Ammon's horn (tissue), 1 donor: Measurements from ENCODE around the gene MICALL2.

Source experiments
- DNase-seq: peaks from one replicate; pipeline ENCODE4 v3.0.0-alpha.2; 2016; ENCODE audit warnings: low spot score

MICALL2 gene

DNA sequence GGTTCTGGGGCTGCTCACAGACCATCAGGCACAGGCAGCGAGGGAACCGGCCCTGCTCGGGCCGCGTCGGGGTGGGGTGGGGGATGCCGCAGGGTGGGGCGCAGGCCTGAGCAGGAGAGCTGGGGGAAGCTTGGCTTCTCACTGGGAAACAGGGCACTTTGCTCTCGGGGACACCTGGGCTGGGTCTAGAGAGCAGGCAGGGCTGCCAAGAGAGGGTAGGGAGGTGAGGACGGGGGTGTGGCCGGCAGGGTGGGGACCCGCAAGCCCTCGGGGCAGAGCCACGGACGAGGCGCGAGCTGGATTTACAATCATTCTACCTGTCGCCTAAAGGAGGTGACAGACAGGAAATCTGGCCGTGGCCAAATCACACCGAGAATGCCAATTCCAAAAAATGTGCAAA, 33.9 kb upstream of the MICALL2 start:
- no peak for DNase-seq

DNA sequence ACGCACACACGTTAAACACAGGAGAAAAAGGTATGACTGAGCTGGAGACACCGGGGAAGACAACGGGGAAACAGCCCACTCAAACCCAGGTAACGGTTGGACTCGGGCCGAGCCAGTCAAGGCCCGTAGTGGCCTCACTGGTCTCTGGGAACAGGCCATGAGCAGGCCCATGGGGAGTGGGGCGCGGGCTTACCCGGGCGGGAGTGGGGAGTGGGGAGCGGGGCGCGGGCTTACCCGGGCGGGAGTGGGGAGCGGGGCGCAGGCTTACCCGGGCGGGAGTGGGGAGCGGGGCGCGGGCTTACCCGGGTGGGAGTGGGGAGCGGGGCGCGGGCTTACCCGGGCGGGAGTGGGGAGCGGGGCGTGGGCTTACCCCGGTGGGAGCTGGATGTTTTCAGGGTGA, 33.4 kb upstream of the MICALL2 start:
- DNase-seq = no peak

DNA sequence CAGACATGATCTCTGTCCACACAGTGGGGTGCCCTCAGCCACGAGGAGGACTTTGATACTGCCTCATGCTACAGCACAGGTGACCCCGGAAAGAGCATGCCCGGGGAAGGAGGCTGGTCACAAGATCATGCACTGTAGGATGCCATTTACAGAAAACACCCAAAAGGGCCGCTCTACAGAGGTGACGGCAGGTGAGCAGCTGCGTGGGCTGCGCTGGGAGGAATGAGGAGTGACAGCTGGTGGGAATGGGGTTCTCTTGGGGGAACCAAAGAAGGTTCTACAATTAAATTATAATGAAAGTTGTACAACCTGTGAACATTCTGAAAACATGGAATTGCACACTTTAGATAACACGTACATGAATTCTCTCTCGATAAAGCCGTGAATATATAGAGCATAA, 33.0 kb upstream of the MICALL2 start:
- no peak for DNase-seq

DNA sequence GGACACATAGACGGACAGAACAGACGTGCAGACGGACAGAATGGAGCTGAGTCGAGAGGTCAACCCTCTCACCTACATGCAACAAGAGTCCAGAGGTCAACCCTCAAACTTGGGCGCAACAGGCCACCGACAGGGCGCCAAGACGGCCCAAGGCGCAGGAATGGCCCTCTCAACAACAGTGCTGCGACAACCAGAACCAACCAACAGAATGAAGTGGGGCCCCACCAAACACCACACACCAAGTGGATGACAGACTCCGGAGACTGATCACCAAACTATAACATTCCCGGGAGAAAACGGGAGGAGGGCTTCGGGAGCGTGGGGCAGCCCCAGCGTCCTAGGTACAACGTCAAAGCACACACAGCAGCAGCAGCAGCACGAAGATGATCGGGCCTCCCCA, 31.6 kb upstream of the MICALL2 start:
- no peak for DNase-seq

DNA sequence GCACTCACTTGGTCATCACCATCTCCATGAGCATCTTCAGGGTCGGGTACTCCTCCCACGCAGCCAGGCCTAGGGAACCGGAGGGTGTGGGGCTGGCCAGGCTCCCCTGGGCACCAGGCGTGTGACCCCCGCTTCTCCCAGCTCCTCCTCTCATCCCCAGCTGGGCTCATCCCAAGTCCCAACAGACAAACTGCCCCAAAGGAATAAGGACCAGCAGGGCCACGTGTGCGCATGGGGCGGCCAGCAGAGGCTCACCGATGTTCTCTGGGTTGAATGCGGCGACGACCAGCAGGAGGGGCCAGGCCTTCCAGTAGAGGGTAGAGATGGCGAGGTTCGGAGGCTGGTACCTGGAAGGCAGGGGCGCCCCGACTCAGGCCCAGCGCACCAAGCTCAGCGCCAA, 30.1 kb upstream of the MICALL2 start:
- DNase-seq = no peak

DNA sequence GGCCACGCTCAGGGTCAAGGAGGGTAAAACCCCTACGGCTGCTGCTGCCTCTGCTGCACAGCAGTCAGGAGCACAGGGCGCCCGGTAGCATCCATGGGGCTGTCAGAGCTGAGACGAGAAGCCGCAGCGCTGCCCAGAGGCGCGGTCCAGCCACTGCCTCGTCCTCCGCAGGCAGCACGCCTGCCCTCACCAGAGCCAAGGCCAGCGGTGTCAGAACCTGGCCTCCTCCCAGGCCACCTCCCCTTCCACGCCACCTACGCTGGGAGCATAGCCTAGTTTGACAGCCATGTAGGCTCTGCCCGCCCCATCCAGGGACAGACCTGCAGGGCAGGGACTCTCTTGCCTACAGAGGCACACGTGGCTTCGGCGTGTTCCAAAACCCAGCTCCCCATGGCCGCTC, 28.7 kb upstream of the MICALL2 start:
- no peak for DNase-seq

DNA sequence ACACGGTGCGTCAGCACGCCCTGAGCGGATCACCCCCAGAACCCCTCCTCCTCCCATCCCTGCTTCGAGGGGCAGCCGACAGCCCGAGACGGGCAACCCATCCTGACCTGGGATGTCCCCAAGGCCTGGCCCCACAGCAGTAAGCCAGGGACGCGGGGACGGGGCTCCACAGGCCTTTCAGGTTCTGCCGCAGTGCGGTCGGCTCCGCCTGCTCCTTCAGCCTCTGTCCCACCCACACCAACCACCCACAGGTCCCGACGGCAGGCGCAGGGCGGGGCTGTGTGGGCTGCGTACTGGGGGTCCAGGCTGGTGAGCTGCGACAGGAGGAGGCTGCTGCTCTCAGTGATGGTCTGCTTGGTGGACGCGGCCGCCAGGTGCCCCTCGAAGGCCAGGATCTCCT, 28.2 kb upstream of the MICALL2 start:
- DNase-seq = no peak

DNA sequence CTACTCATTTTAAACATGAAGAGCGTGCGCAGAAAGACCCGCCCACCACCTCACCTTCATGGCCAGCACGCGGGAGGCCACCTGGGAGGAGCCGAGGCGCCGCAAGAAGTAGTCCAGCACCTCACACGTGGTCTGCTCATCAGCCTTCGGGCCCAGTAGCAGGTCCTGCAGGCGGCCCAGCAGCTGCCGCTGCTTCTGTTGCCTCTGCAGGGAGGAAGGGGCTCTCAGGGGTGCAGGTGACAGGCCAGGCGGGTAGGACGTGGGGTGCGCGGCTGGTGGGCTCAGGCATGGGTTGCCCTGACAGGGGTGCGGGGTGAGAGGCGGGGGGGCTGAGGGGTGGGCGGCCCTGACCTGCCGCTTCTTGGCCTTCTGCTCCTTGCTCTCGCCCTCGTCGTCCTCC, 27.3 kb upstream of the MICALL2 start:
- no peak for DNase-seq

DNA sequence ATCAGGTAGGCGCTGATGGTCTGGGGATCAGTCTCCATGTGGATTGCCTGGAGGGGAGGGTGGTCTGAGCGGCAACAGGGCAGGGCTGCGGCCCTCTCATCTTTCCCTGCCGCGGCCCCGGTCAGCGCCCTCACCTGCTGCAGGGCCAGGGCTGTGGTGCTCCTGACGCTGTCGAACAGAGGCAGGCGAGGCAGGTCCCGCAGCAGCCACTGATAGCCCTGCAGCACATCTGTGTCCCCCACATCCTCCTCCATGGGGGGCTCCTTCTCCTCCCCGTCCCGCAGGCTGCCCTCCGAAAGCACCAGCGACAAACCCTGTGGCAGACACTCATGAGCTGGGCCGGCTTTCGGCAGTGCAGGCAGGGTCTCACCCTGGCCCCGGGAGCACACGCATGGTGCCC, 25.9 kb upstream of the MICALL2 start:
- DNase-seq = no peak

DNA sequence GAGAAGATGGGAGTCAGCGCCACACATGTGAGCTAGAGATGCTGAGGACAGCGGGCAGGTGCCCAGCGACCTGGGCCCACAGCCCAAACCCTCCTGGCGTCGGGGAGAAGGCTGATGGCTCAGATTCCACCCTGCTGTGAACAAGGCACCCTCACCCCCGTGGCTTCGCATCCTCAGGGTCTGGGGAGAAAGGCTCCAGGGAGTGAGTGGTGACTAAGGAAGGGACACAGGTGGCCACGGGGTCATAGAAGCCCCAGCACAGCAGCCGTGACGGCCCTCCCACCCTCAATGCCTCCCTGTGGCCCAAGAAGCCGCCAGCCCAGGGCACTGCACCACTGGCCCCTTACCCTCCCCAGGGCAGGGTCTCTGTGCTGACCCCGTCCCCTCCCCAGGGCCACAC, 25.3 kb upstream of the MICALL2 start:
- DNase-seq = no peak

DNA sequence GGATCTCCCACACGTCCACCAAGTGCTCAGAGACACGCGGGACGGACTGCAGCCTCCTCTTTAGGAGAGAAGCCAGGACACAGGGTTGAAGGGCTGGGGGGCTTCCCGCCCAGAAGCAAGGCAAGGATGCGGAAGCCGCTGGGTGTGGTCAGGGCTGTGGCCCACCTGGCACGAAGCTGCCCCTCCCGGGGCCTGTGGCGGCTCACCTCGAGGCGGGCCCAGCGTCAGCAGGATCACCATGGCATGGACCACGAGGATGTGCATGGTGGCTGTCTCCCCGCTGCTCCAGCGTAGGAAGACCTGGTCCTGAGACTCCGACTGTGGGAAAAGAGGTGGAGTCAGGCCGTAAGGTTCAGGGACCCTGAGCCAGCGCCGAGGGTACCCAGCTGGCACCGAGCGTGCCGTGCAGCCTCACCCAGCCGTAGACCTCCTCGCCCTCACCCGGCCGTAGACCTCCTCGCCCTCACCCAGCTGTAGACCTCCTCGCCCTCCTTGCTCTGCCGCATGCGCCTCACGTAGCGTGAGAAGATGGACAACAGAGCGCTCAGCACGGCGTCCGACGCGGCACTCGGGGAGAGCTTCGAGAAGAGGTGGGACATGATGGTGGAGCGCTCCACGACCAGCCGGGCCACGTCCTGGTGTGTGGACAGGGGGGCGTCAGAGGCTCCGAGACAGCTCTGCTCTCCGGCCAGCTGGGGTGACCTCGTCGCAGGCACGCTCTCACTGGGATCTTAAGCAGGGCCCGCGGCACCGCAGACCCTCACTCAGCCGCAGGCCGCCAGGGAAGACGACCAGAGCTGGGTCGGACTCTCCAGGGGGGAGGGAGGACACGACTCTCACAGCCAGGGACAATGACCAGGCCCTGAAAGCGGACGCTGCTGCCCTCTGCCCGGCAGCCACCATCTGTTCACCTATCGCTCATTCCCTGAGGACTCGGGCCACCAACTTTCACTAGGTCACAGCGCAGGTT, 24.6 kb upstream of the MICALL2 start:
- DNase-seq = no peak

DNA sequence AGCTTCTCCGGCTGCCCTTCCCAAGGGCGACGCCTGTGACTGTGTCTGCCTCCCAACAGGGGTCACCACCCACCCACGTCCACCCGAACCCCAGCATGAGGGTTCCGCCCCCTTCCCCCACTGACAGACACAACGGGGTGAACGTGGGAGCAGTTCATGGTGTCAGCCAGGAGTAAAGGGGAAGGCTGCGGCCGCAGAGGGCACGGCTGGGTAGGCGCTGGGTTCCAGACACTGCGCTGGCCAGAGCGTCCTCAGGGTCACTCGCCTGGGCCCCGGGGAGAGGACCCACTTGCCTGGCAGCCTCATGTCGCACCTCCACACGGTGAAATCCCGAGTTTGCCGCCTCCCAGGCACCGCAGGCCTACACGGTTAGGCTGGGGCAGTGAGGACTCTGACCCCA, 23.8 kb upstream of the MICALL2 start:
- no peak for DNase-seq

DNA sequence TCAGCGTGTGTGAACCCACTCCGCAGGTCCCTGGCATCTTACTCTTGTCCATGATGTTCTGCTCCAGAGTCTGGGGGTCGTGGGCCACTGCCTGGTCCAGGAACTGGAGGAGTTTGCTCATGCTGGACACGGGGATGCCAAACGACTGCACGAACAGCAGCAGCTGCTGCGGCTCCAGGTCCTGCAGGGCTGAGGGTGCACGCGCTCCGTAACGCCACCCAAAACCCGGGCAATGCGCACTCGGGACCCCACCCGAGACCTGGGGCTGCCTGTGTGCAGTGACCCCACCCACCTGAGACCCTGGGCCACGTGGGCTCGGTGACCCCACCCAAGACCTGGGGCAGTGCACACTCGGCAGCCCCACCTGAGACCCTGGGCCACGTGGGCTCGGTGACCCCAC, 22.0 kb upstream of the MICALL2 start:
- DNase-seq = no peak

DNA sequence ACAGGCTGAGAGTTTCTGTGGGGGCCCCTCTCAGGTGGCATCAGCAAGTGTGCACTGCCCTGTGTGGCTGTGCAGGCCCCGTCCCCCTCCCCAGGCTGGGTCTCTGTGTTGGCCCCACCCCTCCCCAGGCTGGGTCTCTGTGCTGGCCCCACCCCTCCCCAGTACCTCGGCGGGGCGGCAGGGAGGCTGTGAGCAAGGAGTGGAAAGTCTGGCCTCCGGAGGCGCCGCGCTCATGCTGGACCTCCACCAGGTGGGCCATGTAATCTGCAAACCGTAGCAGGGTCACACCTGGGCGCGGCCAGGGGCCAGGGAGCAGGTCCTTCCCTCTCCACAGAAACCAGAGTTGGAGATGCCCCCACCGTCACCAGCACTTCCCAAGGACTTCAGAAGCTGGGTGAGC, 21.4 kb upstream of the MICALL2 start:
- DNase-seq = no peak

DNA sequence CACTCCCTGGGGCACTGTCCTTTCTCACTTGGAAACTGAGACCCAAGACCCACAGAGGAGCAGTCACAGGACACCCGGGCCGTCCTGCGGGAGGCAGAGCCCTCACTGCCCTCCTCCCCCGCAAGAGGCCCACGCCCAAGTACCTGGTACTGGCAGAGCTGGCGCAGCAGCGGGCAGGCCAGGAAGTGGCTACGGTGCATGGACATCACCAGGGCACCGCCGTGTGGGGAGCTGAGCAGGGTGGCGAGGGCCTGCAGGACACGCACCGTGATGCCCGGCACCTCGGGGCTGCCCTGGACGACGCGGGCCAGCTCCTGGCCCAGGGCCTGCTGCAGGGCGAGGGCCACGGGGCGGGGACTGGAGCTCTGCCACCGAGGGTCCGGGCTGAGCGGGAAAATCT, 20.0 kb upstream of the MICALL2 start:
- DNase-seq = no peak

DNA sequence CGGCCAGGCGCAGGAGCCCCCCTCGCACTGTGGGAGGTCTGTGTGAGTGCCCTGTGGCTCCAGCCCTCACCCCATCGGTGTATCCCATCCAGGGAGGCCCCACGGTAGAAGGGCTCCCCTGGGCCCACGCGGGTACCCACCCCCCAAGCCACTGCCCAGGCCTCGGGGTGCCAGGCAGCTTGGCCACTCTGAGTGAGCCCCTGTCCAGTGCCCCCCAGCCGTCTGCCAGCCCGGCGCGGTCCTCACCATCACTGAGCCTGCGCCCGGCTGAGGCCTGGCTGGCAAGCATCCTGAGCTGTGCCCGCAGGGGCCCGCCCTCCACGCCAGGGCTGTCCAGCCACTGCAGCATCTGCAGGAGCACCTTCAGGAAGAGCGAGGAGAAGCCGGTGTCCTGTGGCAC, 19.2 kb upstream of the MICALL2 start:
- DNase-seq = no peak

DNA sequence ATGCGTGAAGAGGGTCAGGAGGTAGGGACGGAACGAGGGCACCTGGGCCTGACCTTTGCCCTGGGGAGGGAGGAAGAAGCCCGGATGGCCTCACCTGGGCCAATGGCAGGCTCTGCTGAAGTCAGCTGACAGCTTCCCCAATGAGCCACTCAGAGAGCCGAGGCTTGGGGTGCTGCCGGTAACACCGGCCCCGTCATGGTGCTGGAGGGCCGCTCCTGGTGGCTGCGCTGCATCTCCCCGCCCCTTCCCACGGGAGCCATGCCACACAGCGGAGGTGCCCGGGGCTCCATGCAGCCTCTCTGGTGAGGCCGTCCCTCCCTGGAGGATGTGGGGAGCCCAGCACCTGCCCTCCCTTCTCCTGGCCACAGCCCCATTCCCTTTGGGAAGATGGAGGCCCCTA, 17.6 kb upstream of the MICALL2 start:
- DNase-seq = no peak

DNA sequence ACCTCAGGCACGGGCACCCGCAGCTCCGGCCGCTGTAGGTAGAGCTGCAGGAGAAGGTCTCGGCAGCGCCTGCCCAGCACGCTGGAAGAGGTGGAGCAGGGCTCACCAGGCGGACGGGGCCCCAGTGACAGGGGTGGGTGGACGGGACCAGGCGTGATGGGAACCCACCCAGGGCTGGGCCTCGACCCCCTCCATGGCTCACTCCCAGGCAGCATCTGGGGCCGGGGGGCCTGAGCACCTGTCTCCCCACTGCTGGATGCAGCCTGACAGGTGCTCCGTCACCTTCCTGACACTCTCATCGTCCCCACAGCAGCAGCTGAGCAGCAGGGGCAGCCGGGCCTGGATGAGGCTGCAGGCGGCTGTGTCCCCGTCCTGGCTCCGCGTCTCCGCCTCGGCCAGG, 16.7 kb upstream of the MICALL2 start:
- no peak for DNase-seq

DNA sequence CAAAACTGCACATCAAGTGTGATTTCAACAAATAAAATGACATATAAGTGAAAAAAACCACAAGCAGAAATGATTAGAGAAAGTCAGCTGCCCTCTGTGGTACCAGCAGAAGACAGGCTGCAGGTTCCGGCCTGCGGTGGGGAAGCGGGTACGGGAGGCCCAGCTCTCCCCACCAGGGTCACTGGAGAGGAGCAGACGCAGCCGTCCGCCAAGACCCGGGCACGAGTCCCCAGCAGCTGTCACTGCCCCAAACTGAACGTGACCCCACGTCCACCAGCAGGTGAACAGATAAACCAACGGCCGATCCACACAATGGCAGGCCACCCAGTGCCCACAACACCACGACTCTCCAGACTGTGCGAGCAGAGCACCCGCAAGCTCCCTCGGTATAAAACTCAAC, 16.1 kb upstream of the MICALL2 start:
- no peak for DNase-seq

DNA sequence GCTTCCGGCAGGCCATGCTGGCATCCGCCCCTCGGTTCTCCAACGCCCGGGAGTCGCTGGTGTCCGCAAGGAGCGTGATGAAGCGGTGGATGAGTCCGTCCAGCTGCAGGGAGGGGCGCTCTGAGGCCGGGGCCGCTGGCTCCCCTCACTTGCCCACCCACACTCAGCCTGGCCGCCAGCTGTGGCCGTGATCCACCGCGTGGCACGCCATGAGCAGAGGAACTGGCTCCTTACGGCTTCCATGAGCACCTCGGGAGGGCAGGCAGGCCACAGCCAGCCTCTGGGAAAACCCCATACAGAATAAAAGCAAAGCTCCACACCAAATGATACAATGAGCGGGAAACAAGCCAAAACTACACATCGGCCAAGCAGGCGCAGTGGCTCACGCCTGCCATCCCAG, 15.5 kb upstream of the MICALL2 start:
- DNase-seq = no peak

DNA sequence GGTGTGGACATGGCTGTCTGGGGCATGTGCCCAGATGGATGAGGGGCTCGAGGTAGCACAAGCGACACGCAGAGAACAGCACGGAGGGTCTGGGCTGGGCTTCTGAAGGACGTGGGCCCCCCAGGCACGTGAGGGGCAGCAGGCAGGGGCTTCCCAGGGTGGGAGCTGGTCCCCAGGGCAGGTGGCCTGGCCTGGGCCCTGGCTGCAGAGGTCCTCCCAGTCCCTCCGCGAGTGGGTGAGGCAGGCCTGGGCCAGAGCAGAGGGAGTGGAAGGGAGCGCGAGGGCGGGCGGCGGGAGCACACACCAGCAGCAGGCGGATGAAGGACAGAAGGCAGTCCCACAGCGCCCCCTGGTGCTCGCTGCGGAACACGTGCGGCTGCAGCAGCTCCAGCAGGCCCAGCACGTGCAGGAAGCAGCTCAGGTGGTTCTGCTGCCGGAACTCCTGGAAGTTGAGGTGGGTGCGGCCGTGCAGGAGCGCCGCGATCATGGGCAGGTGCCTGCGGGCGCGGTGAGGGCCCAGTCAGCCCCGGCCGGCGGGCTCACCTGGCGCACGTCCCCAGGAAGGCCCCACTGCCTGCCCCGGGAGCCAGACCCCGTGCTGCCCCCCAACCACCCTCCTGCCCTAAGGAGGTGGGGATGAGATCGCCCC, 14.7 kb upstream of the MICALL2 start:
- DNase-seq = peak; percentile 91

DNA sequence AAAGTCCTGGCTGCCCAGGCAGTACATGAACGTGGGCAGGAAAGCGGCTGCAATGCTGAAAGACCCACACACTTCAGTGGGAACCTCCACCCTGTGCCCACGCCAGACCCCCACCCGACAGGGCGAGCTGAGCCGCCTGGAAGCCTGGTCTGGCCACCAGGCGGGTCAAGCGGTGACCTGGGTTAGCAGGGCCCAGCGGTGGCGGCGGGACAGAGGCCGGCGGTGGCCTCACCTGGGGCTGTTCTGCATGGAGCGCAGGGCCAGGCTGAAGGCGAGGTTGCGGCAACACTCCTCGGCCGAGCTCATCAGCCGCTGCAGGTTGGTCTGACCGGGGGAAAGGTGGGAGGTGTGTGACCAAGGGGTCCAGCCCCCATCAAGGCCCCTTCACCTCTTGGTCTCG, 11.6 kb upstream of the MICALL2 start:
- DNase-seq = no peak

DNA sequence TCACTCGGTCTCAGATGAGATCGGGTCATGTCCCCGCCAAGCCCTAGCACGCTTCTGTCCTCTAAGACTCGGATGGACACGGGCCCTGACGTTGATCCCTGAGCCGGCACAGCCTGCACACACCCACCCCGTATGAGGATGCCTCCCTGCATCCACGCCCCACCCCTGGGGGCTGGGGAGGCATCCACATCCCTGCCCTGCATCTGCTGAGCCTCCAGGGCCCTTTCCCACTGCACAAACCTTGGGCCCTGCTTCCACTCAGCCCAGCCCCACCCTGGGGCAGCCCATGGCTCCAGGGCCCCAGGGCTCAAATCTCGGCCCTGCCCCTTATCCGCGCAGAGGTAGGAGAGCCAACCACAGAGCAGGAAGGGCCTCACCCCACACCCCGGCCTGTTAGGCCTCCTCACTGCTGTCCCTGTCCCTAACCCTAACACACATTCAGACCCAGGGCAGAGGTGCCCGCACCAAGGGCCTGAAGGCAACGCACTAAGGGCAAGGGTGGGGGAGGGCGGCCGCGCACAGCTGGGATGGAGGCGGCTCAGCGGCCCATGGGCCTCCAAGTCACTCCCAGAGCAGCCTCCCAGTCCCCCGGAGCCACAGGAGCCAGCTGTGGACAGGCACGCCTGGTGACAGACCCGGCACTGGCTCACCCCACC, 9.5 kb upstream of the MICALL2 start:
- no peak for DNase-seq
